ENCODE data around the gene ZNF775.

ZNF775 gene

DNA sequence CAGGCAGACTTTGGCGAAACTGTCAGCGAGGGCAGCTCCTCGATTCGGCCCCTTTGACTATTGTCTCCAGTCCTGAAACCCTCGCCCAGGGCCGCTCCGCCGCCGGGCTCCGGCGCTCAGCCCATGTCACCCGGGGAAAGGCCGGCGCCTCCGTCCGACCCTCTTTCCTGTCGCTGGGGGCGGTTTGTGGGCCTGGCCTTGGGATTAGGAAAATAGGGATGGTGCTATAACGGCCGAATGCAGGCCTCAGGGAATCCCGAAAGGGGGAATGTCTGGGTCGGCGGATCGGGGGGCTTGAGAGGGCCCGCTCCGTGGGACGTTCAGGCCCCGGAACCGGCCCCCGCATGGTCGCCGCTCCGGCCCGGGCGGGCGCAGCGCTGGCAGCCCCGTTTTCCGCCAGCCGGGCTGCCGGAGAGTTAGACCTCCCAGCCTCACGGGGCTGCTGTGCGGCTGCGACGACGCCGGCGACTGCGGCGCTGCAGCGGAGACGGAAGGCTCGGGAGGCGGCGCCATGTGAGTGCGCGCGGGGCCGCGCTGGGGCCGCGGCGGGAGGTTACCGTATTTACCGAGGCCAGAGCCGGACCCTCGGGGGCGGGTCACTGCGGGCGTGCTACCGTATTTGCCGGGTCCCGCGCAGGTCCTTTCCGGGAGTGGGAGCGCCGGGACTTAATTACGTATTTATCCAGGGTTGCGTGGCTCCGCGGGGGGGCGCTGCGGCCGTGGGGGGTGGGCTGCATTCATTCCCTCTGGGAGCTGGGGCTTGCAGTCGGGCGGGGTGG lies 25.9 kb downstream of the ZNF775 start:
- peaks cover 16% of the 10 kb centered on the region for H3K27me3 ChIP-seq
- peak overlapping the region; percentile 70 to 83 for H3K4me3 ChIP-seq (ENCODE audit: low read depth in 1 of 2, low read length in 1 of 2)
- TF ChIP-seq, protein P1, sequence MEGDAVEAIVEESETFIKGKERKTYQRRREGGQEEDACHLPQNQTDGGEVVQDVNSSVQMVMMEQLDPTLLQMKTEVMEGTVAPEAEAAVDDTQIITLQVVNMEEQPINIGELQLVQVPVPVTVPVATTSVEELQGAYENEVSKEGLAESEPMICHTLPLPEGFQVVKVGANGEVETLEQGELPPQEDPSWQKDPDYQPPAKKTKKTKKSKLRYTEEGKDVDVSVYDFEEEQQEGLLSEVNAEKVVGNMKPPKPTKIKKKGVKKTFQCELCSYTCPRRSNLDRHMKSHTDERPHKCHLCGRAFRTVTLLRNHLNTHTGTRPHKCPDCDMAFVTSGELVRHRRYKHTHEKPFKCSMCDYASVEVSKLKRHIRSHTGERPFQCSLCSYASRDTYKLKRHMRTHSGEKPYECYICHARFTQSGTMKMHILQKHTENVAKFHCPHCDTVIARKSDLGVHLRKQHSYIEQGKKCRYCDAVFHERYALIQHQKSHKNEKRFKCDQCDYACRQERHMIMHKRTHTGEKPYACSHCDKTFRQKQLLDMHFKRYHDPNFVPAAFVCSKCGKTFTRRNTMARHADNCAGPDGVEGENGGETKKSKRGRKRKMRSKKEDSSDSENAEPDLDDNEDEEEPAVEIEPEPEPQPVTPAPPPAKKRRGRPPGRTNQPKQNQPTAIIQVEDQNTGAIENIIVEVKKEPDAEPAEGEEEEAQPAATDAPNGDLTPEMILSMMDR (IDR thresholded peaks at IDR 0.05) = peak; percentile 18
- no peaks in the 10 kb centered on the region for H3K9me3 ChIP-seq
- peaks cover 10 to 14% of the 10 kb centered on the region in 2 experiments for H3K4me1 ChIP-seq (ENCODE audit: control insufficient read depth in 1 of 2, insufficient read depth in 1 of 2, low read depth in 1 of 2, low read length in 1 of 2)
- H3K36me3 ChIP-seq = no peaks in the 10 kb centered on the region
- H3K27ac ChIP-seq = no peak overlapping the region

DNA sequence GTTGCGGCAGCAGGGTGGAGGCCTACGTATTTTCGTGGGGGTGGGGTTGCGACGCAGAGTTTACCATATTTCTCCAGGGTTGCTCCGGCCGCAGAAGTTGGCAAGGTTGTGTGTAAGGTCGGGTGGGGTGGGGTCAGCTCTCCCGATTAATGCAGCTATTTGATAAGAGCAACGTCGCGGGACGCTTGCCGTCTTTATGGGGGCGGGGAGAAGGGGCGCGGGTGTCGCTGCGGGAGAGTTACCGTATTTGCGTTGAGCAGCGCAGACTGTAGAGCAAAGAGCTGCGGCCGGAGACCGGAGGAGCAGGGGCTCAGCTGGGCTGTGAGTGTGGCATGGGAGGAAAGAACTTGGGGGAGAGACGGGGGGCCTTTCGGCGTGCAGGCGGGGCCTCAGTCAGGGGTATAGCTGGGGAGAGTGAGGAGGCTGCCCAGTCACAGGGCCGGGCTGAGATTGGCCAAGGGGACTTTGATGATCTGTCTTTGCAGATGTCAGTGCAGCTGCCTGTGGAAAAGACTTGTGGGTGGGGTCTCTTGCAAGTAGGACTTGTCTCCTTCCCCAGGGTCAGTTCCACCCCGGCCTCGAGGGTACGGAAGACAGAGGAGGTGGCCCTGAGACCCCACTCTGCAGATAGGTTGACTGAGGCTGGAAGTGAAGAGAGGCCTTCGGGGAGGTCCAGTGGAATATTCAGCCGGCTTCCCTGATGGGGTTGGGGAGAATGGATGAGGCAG lies 26.6 kb downstream of the ZNF775 start:
- TF ChIP-seq, protein P1 (IDR thresholded peaks at IDR 0.05) = no peak

DNA sequence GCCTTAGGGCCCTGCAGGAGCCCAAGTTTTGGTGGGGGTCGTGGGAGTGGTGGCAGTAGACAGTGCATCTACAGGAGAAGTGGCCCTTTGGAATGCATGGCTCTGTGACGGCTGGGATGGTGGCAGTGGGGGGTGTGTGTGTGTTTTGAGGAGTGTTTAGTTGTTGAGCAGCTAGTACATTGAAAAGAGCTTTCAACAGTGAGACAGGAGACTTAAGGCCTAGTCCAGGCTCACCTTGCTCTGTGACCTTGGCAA lies 27.1 kb downstream of the ZNF775 start:
- Histone ChIP-seq H3K36me3 (no peaks in the 10 kb centered on the region), H3K27me3 (peaks cover 16% of the 10 kb centered on the region), H3K4me3 (ENCODE audit: low read depth in 1 of 2, low read length in 1 of 2) (no peak overlapping the region), H3K4me1 (ENCODE audit: control insufficient read depth in 1 of 2, insufficient read depth in 1 of 2, low read depth in 1 of 2, low read length in 1 of 2) (peaks cover 10 to 14% of the 10 kb centered on the region in 2 experiments), H3K27ac (no peak overlapping the region), H3K9me3 (no peaks in the 10 kb centered on the region)
- TF ChIP-seq, protein P1 (IDR thresholded peaks at IDR 0.05) = no peak

More for the DNA sequence above, 26.6 kb downstream of the ZNF775 start:
- peaks cover 10 to 14% of the 10 kb centered on the region in 2 experiments for H3K4me1 ChIP-seq (ENCODE audit: control insufficient read depth in 1 of 2, insufficient read depth in 1 of 2, low read depth in 1 of 2, low read length in 1 of 2)
- no peaks in the 10 kb centered on the region for H3K36me3 ChIP-seq
- H3K4me3 ChIP-seq (ENCODE audit: low read depth in 1 of 2, low read length in 1 of 2) = peak overlapping the region; percentile 70 to 83
- H3K9me3 ChIP-seq = no peaks in the 10 kb centered on the region
- no peak overlapping the region for H3K27ac ChIP-seq
- H3K27me3 ChIP-seq = peaks cover 16% of the 10 kb centered on the region

DNA sequence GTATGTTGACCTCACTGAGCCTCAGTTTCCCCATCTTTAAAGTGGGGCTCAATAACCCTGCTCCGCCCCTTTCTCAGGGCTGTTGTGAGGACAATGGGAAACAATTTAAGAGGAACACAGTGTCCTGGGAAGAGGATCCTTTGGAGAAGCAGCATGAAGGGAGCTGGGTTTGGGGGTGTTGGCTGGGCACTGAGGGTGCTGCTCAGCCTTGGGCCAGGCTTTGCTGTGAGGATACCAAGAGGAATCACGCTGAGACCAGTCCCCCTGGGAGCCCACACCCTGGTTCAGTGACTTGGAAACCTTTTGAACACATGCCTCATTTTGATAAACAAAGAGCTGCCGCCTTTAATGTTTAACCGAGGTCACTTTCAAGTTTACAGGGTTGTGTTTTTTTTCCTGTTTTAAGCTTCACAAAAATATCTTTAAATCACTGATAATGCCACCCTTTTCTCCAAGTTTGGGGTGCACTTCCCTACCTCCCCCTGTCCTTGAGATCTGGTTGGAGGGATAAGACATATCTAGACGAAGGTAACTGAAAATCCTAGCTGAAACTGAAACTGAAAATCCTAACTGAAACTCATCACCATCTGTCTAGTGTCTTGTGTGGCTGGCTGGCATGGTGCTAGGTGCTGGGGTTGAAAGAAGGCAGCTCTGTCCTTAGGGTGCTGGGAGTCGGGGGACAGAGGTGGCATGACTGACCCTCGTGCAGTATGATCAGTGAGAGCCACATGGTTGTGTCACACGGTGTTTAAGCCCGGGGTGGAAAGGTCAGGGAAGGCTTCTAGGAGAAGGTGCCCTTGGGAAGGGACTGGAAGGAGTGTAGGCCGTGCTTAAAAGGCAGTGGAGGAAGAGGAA lies 27.7 kb downstream of the ZNF775 start:
- H3K4me3 ChIP-seq (ENCODE audit: low read depth in 1 of 2, low read length in 1 of 2) = no peak overlapping the region
- H3K9me3 ChIP-seq = no peaks in the 10 kb centered on the region
- H3K4me1 ChIP-seq (ENCODE audit: control insufficient read depth in 1 of 2, insufficient read depth in 1 of 2, low read depth in 1 of 2, low read length in 1 of 2) = peaks cover 10 to 14% of the 10 kb centered on the region in 2 experiments
- H3K36me3 ChIP-seq = no peaks in the 10 kb centered on the region
- peaks cover 16% of the 10 kb centered on the region for H3K27me3 ChIP-seq
- H3K27ac ChIP-seq = no peak overlapping the region
- TF ChIP-seq, protein P1 (IDR thresholded peaks at IDR 0.05) = no peak

DNA sequence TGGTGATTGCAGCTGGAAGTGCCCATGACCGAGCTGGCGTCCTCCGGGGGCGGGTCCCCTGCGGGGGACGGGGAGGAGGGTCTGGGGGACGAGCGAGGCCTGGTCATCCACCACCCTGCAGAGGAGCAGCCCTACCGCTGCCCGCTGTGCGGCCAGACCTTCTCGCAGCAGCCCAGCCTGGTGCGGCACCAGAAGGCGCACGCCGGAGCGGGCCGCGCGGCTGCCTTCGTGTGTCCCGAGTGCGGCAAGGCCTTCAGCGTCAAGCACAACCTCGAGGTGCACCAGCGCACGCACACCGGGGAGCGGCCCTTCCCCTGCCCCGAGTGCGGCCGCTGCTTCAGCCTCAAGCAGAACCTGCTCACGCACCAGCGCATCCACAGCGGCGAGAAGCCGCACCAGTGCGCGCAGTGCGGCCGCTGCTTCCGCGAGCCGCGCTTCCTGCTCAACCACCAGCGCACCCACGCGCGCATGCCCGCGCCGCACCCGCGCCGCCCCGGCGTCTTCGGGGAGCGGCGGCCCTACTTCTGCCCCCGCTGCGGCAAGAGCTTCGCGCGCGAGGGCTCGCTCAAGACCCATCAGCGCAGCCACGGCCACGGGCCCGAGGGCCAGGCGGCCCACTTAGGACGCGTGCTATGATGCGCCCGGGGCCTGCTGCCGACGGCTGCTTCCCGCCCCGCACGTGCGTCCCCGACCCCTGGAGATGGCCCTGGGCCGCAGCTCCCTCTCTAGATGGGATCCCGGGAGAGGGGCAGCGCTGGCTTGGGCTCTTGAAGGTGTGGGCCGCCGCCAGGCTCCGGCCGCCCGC lies 28.7 kb downstream of the ZNF775 start:
- TF ChIP-seq, protein P1 (IDR thresholded peaks at IDR 0.05) = no peak
- H3K4me3 ChIP-seq (ENCODE audit: low read depth in 1 of 2, low read length in 1 of 2) = no peak overlapping the region
- H3K36me3 ChIP-seq = no peaks in the 10 kb centered on the region
- H3K27me3 ChIP-seq = peaks cover 16% of the 10 kb centered on the region
- no peaks in the 10 kb centered on the region for H3K9me3 ChIP-seq
- H3K27ac ChIP-seq = no peak overlapping the region
- peaks cover 10 to 14% of the 10 kb centered on the region in 2 experiments for H3K4me1 ChIP-seq (ENCODE audit: control insufficient read depth in 1 of 2, insufficient read depth in 1 of 2, low read depth in 1 of 2, low read length in 1 of 2)

Measured in neutrophil (primary cell).